Astrocyte (in vitro differentiated cells and primary cell): ENCODE results near the gene EGFR.

ENCODE experiments used
- EZH2 ChIP-seq: IDR thresholded peaks from 2 replicates; pipeline ENCODE4 v1.6.1; 2012; ENCODE audit warnings: mild to moderate bottlenecking, low read length, inconsistent platforms; ENCODE audit not compliant: insufficient read depth
- TF ChIP-seq, protein P1 (sequence below): IDR thresholded peaks from 2 replicates; pipeline ENCODE4 v1.5.1; 2011; ENCODE audit warnings: low read depth, mild to moderate bottlenecking, inconsistent platforms, low read length, moderate library complexity; ENCODE audit not compliant: insufficient read depth

DNA sequence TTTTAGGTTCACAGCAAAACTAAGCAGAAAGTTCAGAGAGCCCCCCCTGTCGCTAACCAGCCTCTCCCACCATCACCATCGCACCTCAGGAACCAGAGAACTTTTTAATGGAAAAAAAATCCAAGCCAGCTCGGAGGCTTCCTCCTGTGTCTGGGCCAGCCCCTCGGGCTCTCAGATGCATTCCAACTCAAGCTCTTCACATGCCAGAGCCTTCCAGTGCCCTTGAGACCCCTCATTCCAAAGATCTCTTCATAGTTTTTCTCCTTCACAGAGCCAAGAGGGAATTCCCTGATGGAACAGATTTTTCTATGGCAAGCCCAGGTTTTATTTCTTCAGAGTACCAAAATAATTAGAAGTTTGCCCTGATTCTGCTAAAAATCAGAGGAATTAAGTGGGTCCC is 192.9 kb downstream of the EGFR start:
- TF ChIP-seq, protein P1, sequence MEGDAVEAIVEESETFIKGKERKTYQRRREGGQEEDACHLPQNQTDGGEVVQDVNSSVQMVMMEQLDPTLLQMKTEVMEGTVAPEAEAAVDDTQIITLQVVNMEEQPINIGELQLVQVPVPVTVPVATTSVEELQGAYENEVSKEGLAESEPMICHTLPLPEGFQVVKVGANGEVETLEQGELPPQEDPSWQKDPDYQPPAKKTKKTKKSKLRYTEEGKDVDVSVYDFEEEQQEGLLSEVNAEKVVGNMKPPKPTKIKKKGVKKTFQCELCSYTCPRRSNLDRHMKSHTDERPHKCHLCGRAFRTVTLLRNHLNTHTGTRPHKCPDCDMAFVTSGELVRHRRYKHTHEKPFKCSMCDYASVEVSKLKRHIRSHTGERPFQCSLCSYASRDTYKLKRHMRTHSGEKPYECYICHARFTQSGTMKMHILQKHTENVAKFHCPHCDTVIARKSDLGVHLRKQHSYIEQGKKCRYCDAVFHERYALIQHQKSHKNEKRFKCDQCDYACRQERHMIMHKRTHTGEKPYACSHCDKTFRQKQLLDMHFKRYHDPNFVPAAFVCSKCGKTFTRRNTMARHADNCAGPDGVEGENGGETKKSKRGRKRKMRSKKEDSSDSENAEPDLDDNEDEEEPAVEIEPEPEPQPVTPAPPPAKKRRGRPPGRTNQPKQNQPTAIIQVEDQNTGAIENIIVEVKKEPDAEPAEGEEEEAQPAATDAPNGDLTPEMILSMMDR: no peak
- no peak for TF ChIP-seq EZH2
